Measurements from ENCODE around the gene LILRA6. TPM values are rescaled to one million over a fixed set of nuclear protein-coding genes. Genes with fewer than 3 reads are reported as not detected.
"Not testable (repeated sequence)": the region's sequence is repeated elsewhere in the genome, so short reads cannot be mapped to it uniquely, and the experiment has no call there.

The LILRA6 gene
- 1 to 10 TPM; 1.9 to 3.9 (median 2.5) TPM for total RNA-seq
- 1.00 TPM for polyA plus RNA-seq
- long read RNA-seq, donor 1, partial matches to known transcripts: 1 of 2 reads
- long read RNA-seq, donor 1, other reads (novel, unspliced or antisense): 1 of 2 reads
- long read RNA-seq, donor 2: 0 reads
- long read RNA-seq, donor 3, partial matches to known transcripts: 0 of 4 reads
- long read RNA-seq, donor 3, other reads (novel, unspliced or antisense): 3 of 4 reads
- long read RNA-seq, donor 4: 0 reads

DNA sequence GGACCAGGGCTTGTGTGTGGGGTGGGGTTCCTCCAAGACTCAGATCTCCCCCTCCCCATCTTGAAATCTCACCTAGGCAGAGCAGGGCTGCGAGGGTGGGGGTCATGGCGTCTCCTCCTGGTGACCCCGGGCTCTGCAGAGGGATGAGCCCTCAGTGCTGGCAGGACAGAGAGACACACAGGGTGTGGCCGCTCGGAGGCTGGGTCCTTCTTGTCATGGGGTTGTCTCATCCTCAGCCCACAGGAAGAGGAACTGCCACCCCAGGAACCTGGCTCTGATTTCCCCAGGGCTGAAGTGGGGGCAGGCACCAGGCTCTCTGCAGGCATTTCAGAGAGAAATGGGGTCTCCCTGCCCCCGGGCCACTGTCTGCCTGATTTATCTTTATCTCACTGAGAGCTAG lies at the start of gene LILRA6:
LILRA6 (minus strand) TSS at position 145 of the 400 bp plus-strand sequence.
- H3K4me1 ChIP-seq (ENCODE audit: control insufficient read depth, insufficient read depth, low read length); H3K4me3 ChIP-seq (ENCODE audit: low read length); intact Hi-C loops (cut with DNase I); H3K9me3 ChIP-seq (ENCODE audit: control insufficient read depth, low read length); H3K27ac ChIP-seq (ENCODE audit: low read length); H3K27me3 ChIP-seq (ENCODE audit: control insufficient read depth, insufficient read depth); DNase-seq: not testable (repeated sequence)
- peak; percentile 62 to 69 for ATAC-seq
- 52% methylated on average over 6 of the region's 6 CpGs for WGBS

DNA sequence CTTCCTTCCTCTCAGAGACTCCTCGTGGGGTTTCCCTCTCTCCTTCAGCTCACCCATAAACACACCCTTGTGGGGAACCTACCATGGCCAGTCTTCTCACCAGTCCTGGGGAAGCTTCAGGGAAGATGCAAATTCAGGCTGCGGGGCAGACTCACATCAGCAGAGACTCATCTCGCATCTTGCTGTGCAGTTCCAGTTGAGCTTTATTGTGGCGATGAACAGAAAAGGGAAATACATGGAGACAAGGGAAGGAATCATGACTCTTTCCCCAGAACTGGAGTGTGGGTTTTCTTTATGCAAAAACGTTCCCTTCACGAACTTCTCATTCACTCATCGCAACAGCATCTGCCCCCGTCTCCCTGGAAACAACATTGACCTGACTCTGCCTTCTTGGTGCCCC lies 46.6 kb upstream of the LILRA6 start:
- intact Hi-C loops (cut with DNase I); H3K27me3 ChIP-seq (ENCODE audit: control insufficient read depth, insufficient read depth); DNase-seq; H3K4me1 ChIP-seq (ENCODE audit: control insufficient read depth, insufficient read depth, low read length); H3K4me3 ChIP-seq (ENCODE audit: low read length); H3K9me3 ChIP-seq (ENCODE audit: control insufficient read depth, low read length); ATAC-seq; H3K27ac ChIP-seq (ENCODE audit: low read length): not testable (repeated sequence)
- 54% methylated on average over 8 of the region's 8 CpGs for WGBS

DNA sequence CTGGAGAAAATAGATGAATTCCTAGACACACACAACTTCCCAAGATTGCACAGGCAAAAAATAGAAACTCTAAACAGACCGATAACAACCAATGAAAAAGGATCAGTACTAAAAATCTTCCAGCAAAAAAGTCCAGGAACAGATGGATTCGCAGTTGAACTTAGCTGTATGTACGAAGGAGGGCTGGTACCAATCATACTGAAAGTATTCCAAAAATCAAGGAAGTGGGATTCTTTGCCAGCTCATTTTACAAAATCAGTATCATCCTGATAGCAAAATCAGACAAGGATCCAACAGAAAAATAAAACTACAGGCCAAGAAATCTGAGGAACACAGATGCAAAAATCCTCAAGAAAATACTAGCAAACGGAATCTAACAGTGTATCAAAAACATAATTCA lies 44.9 kb upstream of the LILRA6 start:
- intact Hi-C loops (cut with DNase I): no loop called here
- Histone ChIP-seq H3K4me1 (ENCODE audit: control insufficient read depth, insufficient read depth, low read length) (no peaks in the 10 kb centered on the region), H3K4me3 (ENCODE audit: low read length) (no peak overlapping the region), H3K27ac (ENCODE audit: low read length) (no peak overlapping the region), H3K27me3 (ENCODE audit: control insufficient read depth, insufficient read depth) (no peaks in the 10 kb centered on the region), H3K9me3 (ENCODE audit: control insufficient read depth, low read length) (no peaks in the 10 kb centered on the region)
- 65% methylated on average over 4 of the region's 4 CpGs for WGBS
- ATAC-seq: no peak
- DNase-seq: no peak

DNA sequence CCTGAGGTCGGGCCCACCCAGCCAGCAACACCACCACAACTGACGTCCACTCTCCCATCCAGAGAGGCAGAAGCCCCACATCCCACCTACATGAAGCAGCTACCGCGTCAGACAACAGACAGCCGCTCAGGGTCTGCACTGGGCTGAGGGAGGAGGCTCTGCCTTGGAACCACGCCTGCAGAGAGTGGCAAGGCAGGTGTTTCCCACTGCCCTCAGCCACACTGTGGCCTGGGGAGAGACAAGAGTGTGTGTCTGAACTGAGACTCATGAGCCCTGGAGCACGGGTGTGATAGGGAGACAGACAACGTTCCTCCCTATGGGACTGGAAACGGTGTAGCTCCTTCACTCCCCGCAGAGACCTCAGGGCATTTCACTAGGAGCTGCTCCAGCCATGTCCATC lies 43.7 kb upstream of the LILRA6 start:
- WGBS: 78% methylated on average over 10 of the region's 10 CpGs
- H3K4me1 ChIP-seq (ENCODE audit: control insufficient read depth, insufficient read depth, low read length); DNase-seq; H3K27ac ChIP-seq (ENCODE audit: low read length); ATAC-seq; H3K27me3 ChIP-seq (ENCODE audit: control insufficient read depth, insufficient read depth); intact Hi-C loops (cut with DNase I); H3K9me3 ChIP-seq (ENCODE audit: control insufficient read depth, low read length); H3K4me3 ChIP-seq (ENCODE audit: low read length): not testable (repeated sequence)

DNA sequence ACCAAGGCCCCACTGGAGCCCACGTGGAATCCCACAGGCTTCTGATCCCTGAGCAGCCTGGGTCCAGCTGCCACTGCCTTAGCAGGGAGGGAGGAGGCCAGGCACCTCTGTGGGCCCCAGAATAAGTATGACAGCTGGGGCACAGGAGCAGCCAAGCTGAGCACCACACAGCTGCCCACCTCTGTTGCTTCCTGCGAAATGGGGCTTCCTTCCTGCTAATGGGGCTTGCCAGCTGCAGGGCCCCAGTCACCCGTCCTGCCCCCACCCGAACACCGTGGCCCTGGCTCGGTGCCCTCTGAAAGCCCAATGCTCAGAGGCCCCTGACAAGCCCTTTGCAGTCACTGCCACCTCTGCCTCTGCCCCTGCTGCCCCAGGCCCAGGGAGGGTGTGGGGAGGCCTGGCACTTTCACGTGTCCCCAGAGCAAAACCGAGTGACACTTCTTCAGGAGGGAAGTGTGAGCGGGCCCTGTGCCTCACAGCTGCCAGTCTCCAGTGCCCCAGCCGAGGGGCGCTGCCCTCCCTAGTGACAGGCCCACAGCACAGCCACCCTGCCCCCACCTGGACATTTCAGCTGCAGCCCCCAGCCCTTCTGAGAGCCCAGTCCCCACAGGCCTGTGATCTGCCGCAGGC lies 43.0 kb upstream of the LILRA6 start:
- H3K9me3 ChIP-seq (ENCODE audit: control insufficient read depth, low read length); H3K4me1 ChIP-seq (ENCODE audit: control insufficient read depth, insufficient read depth, low read length); DNase-seq; H3K27me3 ChIP-seq (ENCODE audit: control insufficient read depth, insufficient read depth); H3K27ac ChIP-seq (ENCODE audit: low read length); intact Hi-C loops (cut with DNase I); H3K4me3 ChIP-seq (ENCODE audit: low read length): not testable (repeated sequence)
- peak in 1 of 2 donors; percentile 50 for ATAC-seq
- WGBS: 64% methylated on average over 11 of the region's 12 CpGs

DNA sequence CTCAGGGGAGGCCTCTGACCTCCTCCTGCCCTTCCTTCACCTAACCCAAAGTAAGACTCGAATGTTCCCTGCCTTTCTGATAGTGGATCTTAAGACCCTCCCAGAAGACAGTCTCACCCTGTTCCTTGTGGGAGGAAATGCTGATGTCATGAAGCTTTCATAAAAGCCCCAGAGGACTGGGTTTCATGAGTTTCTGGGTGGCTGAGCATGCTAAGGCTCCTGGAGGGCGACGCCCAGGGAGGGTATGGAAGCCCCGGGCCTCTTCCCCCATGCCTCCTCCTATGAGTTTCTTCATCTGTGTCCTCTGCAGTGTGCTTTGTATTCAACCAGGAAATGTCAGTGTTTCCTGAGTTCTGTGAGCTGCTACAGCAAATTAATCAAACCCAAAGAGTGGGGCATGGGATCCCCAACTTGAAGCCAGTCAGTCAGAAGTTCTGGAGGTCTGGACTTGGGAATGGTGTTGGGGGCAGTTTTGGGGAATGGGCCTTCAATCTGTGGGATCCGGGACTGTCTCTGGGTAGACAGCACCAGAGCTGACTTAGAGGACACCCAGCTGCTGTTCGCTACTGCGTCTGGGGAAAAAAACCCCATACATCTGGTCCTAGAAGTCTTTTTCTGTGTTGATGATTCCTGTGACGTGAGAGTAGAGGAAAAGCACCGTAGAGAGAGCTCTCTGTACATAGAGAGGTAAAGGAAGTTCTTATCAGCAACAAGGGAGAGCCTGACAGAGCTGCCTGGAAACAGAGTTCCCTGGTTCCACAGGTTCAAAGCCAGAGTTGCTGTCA lies 40.3 kb upstream of the LILRA6 start:
- no peak overlapping the region for H3K27ac ChIP-seq (ENCODE audit: low read length)

DNA sequence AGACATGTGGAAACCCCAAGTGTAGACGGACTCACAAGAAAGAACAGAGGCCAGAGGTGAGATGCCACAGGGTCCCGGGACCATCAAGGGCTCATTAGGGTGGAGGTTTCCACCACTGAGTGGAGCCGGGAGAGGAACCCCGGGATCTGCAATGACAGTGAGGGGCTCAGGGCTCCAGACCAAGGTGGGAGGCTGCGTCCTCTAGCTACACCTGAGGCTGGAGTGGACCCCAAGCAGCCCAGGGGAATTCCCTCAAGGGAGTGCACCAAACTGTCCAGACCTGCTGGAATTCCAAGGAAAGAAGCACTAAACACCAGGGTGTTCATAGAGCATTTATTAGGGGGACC lies 39.1 kb upstream of the LILRA6 start:
- ATAC-seq; DNase-seq; H3K27ac ChIP-seq (ENCODE audit: low read length); intact Hi-C loops (cut with DNase I); H3K4me3 ChIP-seq (ENCODE audit: low read length); H3K4me1 ChIP-seq (ENCODE audit: control insufficient read depth, insufficient read depth, low read length); H3K27me3 ChIP-seq (ENCODE audit: control insufficient read depth, insufficient read depth); H3K9me3 ChIP-seq (ENCODE audit: control insufficient read depth, low read length): not testable (repeated sequence)
- whole genome bisulfite sequencing: 83% methylated on average over 5 of the region's 5 CpGs

More for the DNA sequence above, 40.3 kb upstream of the LILRA6 start:
- H3K27me3 ChIP-seq (ENCODE audit: control insufficient read depth, insufficient read depth): no peaks in the 10 kb centered on the region
- intact Hi-C loops (cut with DNase I): no loop called here
- 36% methylated on average over 9 of the region's 9 CpGs for WGBS
- peak in 1 of 2 donors; percentile 30 for ATAC-seq
- no peak for DNase-seq
- no peak overlapping the region for H3K4me3 ChIP-seq (ENCODE audit: low read length)
- H3K9me3 ChIP-seq (ENCODE audit: control insufficient read depth, low read length): no peaks in the 10 kb centered on the region
- no peaks in the 10 kb centered on the region for H3K4me1 ChIP-seq (ENCODE audit: control insufficient read depth, insufficient read depth, low read length)

DNA sequence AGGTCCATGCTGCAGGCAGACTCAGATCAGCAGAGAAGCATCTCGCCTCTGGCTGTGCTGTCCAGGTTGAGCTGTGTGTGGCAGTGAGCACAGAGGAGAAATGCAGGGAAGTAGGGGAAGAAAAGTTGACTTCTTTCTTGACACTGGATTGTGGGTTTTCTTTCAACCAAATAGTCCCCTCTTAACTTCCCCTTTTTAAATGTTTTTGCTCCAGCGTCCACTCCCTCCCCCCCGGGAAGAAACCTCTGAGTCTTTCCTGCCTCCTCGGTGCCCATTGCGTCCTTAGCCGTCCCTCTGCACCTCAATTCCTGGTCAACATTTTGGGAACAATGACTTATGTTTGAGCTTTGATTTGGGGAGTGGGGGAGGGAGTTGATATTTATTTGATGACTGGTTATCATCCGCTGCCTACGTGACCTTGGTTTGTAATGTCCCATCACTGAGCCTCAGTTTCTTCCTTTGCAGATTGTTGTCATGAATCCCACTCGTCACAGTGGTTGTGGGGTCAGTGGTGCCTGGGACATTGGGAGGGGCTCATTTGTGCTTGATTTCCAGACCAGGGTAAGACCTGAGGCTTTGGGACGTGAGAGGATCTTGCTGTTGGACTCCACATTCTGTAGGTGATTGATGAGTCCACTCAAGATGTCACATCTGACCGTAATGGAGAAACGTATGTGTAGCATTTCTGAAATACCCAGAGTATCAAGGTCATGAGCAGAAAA lies 38.6 kb upstream of the LILRA6 start, which contains the start of gene LILRB2:
LILRB2 (minus strand) TSS at position 104 of the 722 bp plus-strand sequence. CDS start 614 bp downstream, outside the sequence.
- H3K27ac ChIP-seq (ENCODE audit: low read length): no peak within 1 kb of the TSS
- no peak within 1 kb of the TSS for H3K4me3 ChIP-seq (ENCODE audit: low read length)
- no peak for DNase-seq
- H3K9me3 ChIP-seq (ENCODE audit: control insufficient read depth, low read length): no peaks in the 10 kb centered on the region
- peak in 1 of 2 donors; percentile 36 for ATAC-seq
- H3K27me3 ChIP-seq (ENCODE audit: control insufficient read depth, insufficient read depth): no peaks in the 10 kb centered on the region
- intact Hi-C loops (cut with DNase I): no loop called here
- H3K4me1 ChIP-seq (ENCODE audit: control insufficient read depth, insufficient read depth, low read length): no peaks in the 10 kb centered on the region
- 69% methylated on average over 12 of the region's 12 CpGs for WGBS

DNA sequence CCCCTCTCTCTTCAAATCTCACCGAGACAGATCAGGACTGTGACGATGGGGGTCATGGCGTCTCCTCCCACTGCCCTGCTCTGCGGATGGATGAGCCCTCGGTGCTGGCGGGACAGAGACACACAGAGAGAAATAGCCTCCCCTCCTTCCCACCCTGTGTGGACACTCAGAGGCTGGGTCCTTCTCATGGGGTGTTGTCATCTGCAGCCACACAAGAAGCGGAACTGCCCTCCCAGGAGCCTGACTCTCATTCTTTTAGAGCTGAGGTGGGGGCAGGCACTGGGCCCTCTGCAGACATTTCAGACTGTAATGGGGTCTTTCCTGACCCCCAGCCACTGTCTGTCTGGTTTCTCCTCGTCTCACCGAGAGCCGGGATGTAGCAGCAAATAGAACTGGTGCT lies 37.9 kb upstream of the LILRA6 start:
- H3K27ac ChIP-seq (ENCODE audit: low read length); H3K27me3 ChIP-seq (ENCODE audit: control insufficient read depth, insufficient read depth); intact Hi-C loops (cut with DNase I); H3K4me1 ChIP-seq (ENCODE audit: control insufficient read depth, insufficient read depth, low read length); H3K4me3 ChIP-seq (ENCODE audit: low read length); H3K9me3 ChIP-seq (ENCODE audit: control insufficient read depth, low read length): not testable (repeated sequence)
- DNase-seq (peak in 1 of 3 donors; percentile 64), ATAC-seq (peak; percentile 32 to 60)
- 60% methylated on average over 10 of the region's 10 CpGs for WGBS

DNA sequence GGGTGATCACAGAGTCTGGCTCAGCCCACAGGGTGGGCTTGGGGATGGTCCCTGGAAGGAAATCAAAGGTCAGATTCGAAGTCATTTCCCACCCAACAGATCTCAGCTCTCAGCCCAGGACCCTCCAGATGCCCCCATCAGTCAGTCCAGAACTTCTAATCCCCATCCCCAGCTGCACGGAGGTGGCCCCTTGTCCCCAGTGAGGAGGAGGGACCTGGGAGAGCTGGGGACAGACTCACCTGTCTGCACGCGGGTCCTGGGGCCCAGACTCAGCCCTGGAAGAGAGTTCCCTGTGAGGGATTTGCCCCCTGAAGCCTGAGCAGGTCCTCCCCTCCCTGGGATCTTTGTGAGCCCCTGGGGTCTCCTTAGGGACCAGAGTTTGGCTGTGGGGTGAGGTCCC lies 37.4 kb upstream of the LILRA6 start:
- H3K27me3 ChIP-seq (ENCODE audit: control insufficient read depth, insufficient read depth); intact Hi-C loops (cut with DNase I); H3K9me3 ChIP-seq (ENCODE audit: control insufficient read depth, low read length); ATAC-seq; DNase-seq; H3K4me3 ChIP-seq (ENCODE audit: low read length); H3K4me1 ChIP-seq (ENCODE audit: control insufficient read depth, insufficient read depth, low read length); H3K27ac ChIP-seq (ENCODE audit: low read length): not testable (repeated sequence)
- WGBS: 41% methylated on average over 4 of the region's 4 CpGs

Data from right cardiac atrium (tissue), 5 donors.